Esophagus squamous epithelium (tissue), 5 donors: ENCODE measurements around the gene VCX. TPM values are rescaled to one million over a fixed set of nuclear protein-coding genes. Genes with fewer than 3 reads are reported as not detected.

Experiments used
- DNase-seq: peaks from one replicate; lab custom pipeline; 2025; lab: John Stamatoyannopoulos, UW
- H3K27ac ChIP-seq, 4 donors: fragments of 200-600 bp; sonication (generic); one replicate each; pipeline ENCODE4 v1.5.1; 2016 to 2019; ENCODE audit warnings: mild to moderate bottlenecking in 1 of 4
- H3K27me3 ChIP-seq, 4 donors: fragments of 200-600 bp; sonication (generic); 1 replicate in 3 of 4; 2 replicates in 1 of 4; pipeline versions ENCODE4 v1.5.1 to v1.6.0; 2017 to 2021; ENCODE audit warnings: antibody characterized with exemption in 1 of 4
- H3K36me3 ChIP-seq, 3 donors: fragments of 200-600 bp; sonication (generic); one replicate each; pipeline ENCODE4 v1.5.1; 2016 to 2019
- H3K4me1 ChIP-seq, 3 donors: fragments of 200-600 bp; sonication (generic); one replicate each; pipeline ENCODE4 v1.5.1; 2017 to 2019
- H3K4me3 ChIP-seq, 4 donors: fragments of 200-600 bp; sonication (generic); 1 replicate in 3 of 4; 2 replicates in 1 of 4; pipeline ENCODE4 v1.5.1; 2016 to 2019; ENCODE audit warnings: mild to moderate bottlenecking in 2 of 4, moderate library complexity in 1 of 4
- H3K9me3 ChIP-seq, 3 donors: fragments of 200-600 bp; sonication (generic); one replicate each; pipeline ENCODE4 v1.5.1; 2016 to 2019
- CTCF ChIP-seq, 6 experiments: fragments of 450-650 bp in 4 of 6; fragments of 200-600 bp in 2 of 6; sonication (generic) in 2 of 6; IDR thresholded peaks; one replicate each; pipeline ENCODE4 v1.5.1; 2016 to 2019; ENCODE audit warnings: antibody characterized with exemption in 6 of 6, mild to moderate bottlenecking in 4 of 6, moderate library complexity in 4 of 6
- POLR2A ChIP-seq, 4 donors: fragments of 450-650 bp; IDR thresholded peaks; one replicate each; pipeline ENCODE4 v1.6.1; 2017; ENCODE audit warnings: antibody characterized with exemption in 4 of 4, mild to moderate bottlenecking in 4 of 4, moderate library complexity in 3 of 4
- WGBS, 2 donors: methylation state at CpG; one replicate each; pipeline ENCODE4 v1.1.5; 2018; 5-methylcytosine and 5-hydroxymethylcytosine counted together
- intact Hi-C: fragments of 100-400 bp; cut with DNase I; formaldehyde crosslinking; loops from one replicate; pipeline ENCODE4 v1.15.0; 2022
- total RNA-seq, 4 donors: library from RNA; depleted of rRNA; stranded (reverse); fragments of >200 nt; gene quantifications; one replicate each; pipeline ENCODE4 v1.1.0, GENCODE V29; 2016
- donor health status: DM: yes; HTN: yes; CAD: no.

The VCX gene
- total RNA-seq, 4 donors from 2014 or later: not detected

DNA sequence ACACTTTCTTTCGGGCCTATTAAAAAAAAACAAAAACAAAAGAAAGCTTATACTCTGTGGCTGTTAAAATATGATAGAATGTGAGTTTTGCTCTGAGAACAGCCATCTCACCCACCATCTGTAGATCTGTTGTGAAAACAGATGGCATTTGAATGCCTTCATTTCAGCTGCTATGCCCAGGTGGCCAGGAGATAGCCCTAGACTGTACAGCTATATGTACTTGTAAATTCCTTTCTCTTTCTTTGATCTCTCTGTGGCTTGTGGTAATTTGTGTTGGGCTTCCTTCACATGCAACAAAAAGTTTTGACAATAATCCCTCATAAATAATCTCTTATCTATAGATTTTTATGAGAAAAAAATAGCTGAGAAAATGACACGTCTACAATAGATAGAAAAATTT, 46.2 kb downstream of the VCX start:
- WGBS, 2 donors: 64 to 76% methylated on average over 2 of the region's 2 CpGs
- Histone ChIP-seq H3K4me3 (no peak overlapping the region), H3K36me3 (no peaks in the 10 kb centered on the region), H3K9me3 (no peaks in the 10 kb centered on the region), H3K27me3 (no peaks in the 10 kb centered on the region), H3K4me1 (no peaks in the 10 kb centered on the region), H3K27ac (no peak overlapping the region)
- no peak for DNase-seq
- TF ChIP-seq CTCF (IDR thresholded peaks at IDR 0.05) (no peak), POLR2A (IDR thresholded peaks at IDR 0.05) (no peak)
- intact Hi-C loops: no loop called here

GRCh38 chrX:7889680-7890079, 46.7 kb downstream of the VCX start:
- WGBS, 2 donors: 24 to 58% methylated on average over 2 of the region's 2 CpGs
- Histone ChIP-seq H3K27me3 (no peaks in the 10 kb centered on the region), H3K4me1 (no peaks in the 10 kb centered on the region), H3K27ac (no peak overlapping the region), H3K36me3 (no peaks in the 10 kb centered on the region), H3K9me3 (no peaks in the 10 kb centered on the region), H3K4me3 (no peak overlapping the region)
- no peak for TF ChIP-seq POLR2A (IDR thresholded peaks at IDR 0.05)
- no peak for TF ChIP-seq CTCF (IDR thresholded peaks at IDR 0.05)
- no peak for DNase-seq
- intact Hi-C loops: no loop called here

- DNase-seq: no peak
- H3K27ac ChIP-seq: no peak overlapping the region
- H3K9me3 ChIP-seq: no peaks in the 10 kb centered on the region
- H3K4me3 ChIP-seq: no peak overlapping the region
- H3K27me3 ChIP-seq: no peaks in the 10 kb centered on the region
- intact Hi-C loops: no loop called here
- H3K36me3 ChIP-seq: peaks cover 0 to 8% (median 0%) of the 10 kb centered on the region in 3 donors
- TF ChIP-seq POLR2A (IDR thresholded peaks at IDR 0.05): no peak
- no peak for TF ChIP-seq CTCF (IDR thresholded peaks at IDR 0.05)
- 69 to 75% methylated on average over 9 of the region's 9 CpGs for WGBS, 2 donors
- H3K4me1 ChIP-seq: no peaks in the 10 kb centered on the region
Observed at GRCh38 chrX:7891928-7892327, 49.0 kb downstream of the VCX start.

Other genes starting within 250 kb of the VCX start
- 10 to 100 TPM in 2 of 4 donors, 1 to 10 TPM in 2; 8.6 to 33.8 (median 12.7) TPM for gene PNPLA4, start 84.2 kb downstream of the VCX start, total RNA-seq